ENCODE results near the gene TFCP2L1.

TFCP2L1 gene

GRCh38 chr2:121287956-121288355 is 3.0 kb upstream of the TFCP2L1 start:
- DNase-seq (ENCODE audit: low read depth), result no peak
- H3K4me3 ChIP-seq (ENCODE audit: low read depth, low read length), result no peak overlapping the region
- TF ChIP-seq CTCF (conservative IDR thresholded peaks at IDR 0.05; ENCODE audit: low read depth, low read length), result no peak

- no peak for TF ChIP-seq CTCF (conservative IDR thresholded peaks at IDR 0.05; ENCODE audit: low read depth, low read length)
- H3K4me3 ChIP-seq (ENCODE audit: low read depth, low read length), result no peak overlapping the region
- DNase-seq (ENCODE audit: low read depth), result no peak
Observed at GRCh38 chr2:121287146-121287798, 2.3 kb upstream of the TFCP2L1 start.

GRCh38 chr2:121286506-121286905 is 1.5 kb upstream of the TFCP2L1 start:
- H3K4me3 ChIP-seq (ENCODE audit: low read depth, low read length), result no peak overlapping the region
- TF ChIP-seq CTCF (conservative IDR thresholded peaks at IDR 0.05; ENCODE audit: low read depth, low read length), result no peak
- no peak for DNase-seq (ENCODE audit: low read depth)

GRCh38 chr2:121285926-121286325 is 924 bp upstream of the TFCP2L1 start:
- no peak for TF ChIP-seq CTCF (conservative IDR thresholded peaks at IDR 0.05; ENCODE audit: low read depth, low read length)
- DNase-seq (ENCODE audit: low read depth), result no peak
- no peak overlapping the region for H3K4me3 ChIP-seq (ENCODE audit: low read depth, low read length)

- no peak for DNase-seq (ENCODE audit: low read depth)
- no peak overlapping the region for H3K4me3 ChIP-seq (ENCODE audit: low read depth, low read length)
- TF ChIP-seq CTCF (conservative IDR thresholded peaks at IDR 0.05; ENCODE audit: low read depth, low read length), result no peak
Observed at GRCh38 chr2:121283670-121284462, 1.1 kb downstream of the TFCP2L1 start.

GRCh38 chr2:121282800-121283385 is 2.1 kb downstream of the TFCP2L1 start:
- H3K4me3 ChIP-seq (ENCODE audit: low read depth, low read length), result no peak overlapping the region
- DNase-seq (ENCODE audit: low read depth), result no peak
- no peak for TF ChIP-seq CTCF (conservative IDR thresholded peaks at IDR 0.05; ENCODE audit: low read depth, low read length)
